Kidney (tissue), 14 donors: Measurements from ENCODE around the gene BMP7. TPM values are rescaled to one million over a fixed set of nuclear protein-coding genes. Genes with fewer than 3 reads are reported as not detected.

Experiments
- DNase-seq, 5 donors: peaks; one replicate each; pipeline ENCODE4 v3.0.0-alpha.2; 2013 to 2020
- FAIRE-seq: peaks from 2 replicates; lab custom pipeline; 2012; peaks lifted over from hg19 to GRCh38; lab: Jason Lieb, UNC
- H3K27ac ChIP-seq, 2 donors: one replicate each; pipeline ENCODE4 v1.7.0; 2013; ENCODE audit warnings: low read depth in 2 of 2, low read length in 2 of 2, inconsistent platforms in 1 of 2
- H3K27me3 ChIP-seq: one replicate; pipeline ENCODE4 v1.7.1; 2013; ENCODE audit warnings: low read length, inconsistent platforms; ENCODE audit not compliant: control insufficient read depth, insufficient read depth
- H3K36me3 ChIP-seq, 3 donors: one replicate each; pipeline versions ENCODE4 v1.7.0 to v1.7.1; 2013; ENCODE audit warnings: low read length in 3 of 3, control low read depth in 1 of 3, inconsistent platforms in 1 of 3; ENCODE audit not compliant: insufficient read depth in 3 of 3, control insufficient read depth in 2 of 3
- H3K4me1 ChIP-seq, 3 donors: one replicate each; pipeline versions ENCODE4 v1.7.0 to v1.7.1; 2013; ENCODE audit warnings: low read length in 3 of 3, inconsistent platforms in 1 of 3, low read depth in 1 of 3; ENCODE audit not compliant: control insufficient read depth in 2 of 3, insufficient read depth in 2 of 3
- H3K4me3 ChIP-seq, 3 donors: one replicate each; pipeline versions ENCODE4 v1.7.0 to v1.8.1; 2013; ENCODE audit warnings: low read length in 3 of 3, control low read depth in 1 of 3, inconsistent platforms in 1 of 3
- H3K9ac ChIP-seq, 3 donors: one replicate each; pipeline versions ENCODE4 v1.7.0 to v1.7.1; 2013; ENCODE audit warnings: low read length in 3 of 3, control low read depth in 1 of 3, inconsistent platforms in 1 of 3
- H3K9me3 ChIP-seq, 3 donors: one replicate each; pipeline versions ENCODE4 v1.7.0 to v1.7.1; 2013; ENCODE audit warnings: low read length in 3 of 3, control low read depth in 1 of 3, inconsistent platforms in 1 of 3; ENCODE audit not compliant: control insufficient read depth in 2 of 3, insufficient read depth in 1 of 3
- intact Hi-C: fragments of 100-400 bp; cut with DNase I; formaldehyde crosslinking; loops from one replicate; pipeline ENCODE4 v1.11.1; 2022
- polyA plus RNA-seq: library from polyadenylated mRNA; stranded (reverse); fragments of 350-450 nt; fragmentation: Illumina TruSeq; extraction: RNeasy Lipid Tissue Mini Kit (QIAGEN cat#74804); gene quantifications from one replicate; pipeline ENCODE4 v1.2.3, GENCODE V29; 2014; ENCODE audit warnings: low read depth, low replicate concordance; ENCODE audit not compliant: insufficient read depth
- total RNA-seq: library from RNA; stranded (reverse); fragmentation: NEBNext Ultra II Directional; extraction: Animal tissue kit (Norgen Biotek cat#: 25700); gene quantifications from one replicate; pipeline ENCODE4 v1.2.1, GENCODE V29; 2021
- TF ChIP-seq, protein P1 (sequence below): IDR thresholded peaks from 3 replicates; pipeline ENCODE4 v1.5.1; 2012; ENCODE audit warnings: mild to moderate bottlenecking, moderate library complexity, borderline replicate concordance; ENCODE audit not compliant: insufficient read depth; ENCODE audit errors: extremely low read depth
- donor health status: control.
- donor health status: control.
- donor health status: control.
- donor health status: control.
- donor health status: control.
- donor health status: DM: yes; HTN: yes; CAD: no.
- donor health status: Normal renal cell carcinoma (clear cell type).

BMP7 gene
- total and polyA plus RNA-seq, 2 donors from 2014 or later = 1.6 to 11.3 TPM

DNA sequence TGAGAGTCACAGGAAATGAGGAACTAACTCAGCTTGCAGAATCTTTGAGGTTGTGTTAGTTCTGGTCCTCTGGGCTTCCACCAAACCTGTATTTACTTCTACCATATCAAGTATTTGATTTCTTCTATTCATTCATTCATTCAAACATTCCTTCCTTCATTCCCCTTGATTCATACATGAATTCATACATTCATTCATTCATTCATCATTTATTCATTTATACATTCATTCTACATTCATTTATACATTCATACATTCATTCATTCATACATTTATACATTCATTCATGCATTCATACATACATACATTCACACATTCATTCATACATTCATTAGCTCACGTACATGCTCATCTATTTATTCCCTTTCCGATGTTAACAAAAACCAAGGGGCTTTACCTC lies 120.3 kb downstream of the BMP7 start:
- FAIRE-seq (no peak), DNase-seq (no peak)
- H3K9ac ChIP-seq = no peak overlapping the region
- no peaks in the 10 kb centered on the region for H3K4me1 ChIP-seq
- H3K27me3 ChIP-seq = no peaks in the 10 kb centered on the region
- intact Hi-C loops = no loop called here
- H3K4me3 ChIP-seq = no peak overlapping the region
- H3K9me3 ChIP-seq = no peaks in the 10 kb centered on the region
- no peaks in the 10 kb centered on the region for H3K36me3 ChIP-seq
- H3K27ac ChIP-seq = no peak overlapping the region
- TF ChIP-seq, protein P1, sequence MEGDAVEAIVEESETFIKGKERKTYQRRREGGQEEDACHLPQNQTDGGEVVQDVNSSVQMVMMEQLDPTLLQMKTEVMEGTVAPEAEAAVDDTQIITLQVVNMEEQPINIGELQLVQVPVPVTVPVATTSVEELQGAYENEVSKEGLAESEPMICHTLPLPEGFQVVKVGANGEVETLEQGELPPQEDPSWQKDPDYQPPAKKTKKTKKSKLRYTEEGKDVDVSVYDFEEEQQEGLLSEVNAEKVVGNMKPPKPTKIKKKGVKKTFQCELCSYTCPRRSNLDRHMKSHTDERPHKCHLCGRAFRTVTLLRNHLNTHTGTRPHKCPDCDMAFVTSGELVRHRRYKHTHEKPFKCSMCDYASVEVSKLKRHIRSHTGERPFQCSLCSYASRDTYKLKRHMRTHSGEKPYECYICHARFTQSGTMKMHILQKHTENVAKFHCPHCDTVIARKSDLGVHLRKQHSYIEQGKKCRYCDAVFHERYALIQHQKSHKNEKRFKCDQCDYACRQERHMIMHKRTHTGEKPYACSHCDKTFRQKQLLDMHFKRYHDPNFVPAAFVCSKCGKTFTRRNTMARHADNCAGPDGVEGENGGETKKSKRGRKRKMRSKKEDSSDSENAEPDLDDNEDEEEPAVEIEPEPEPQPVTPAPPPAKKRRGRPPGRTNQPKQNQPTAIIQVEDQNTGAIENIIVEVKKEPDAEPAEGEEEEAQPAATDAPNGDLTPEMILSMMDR = no peak

DNA sequence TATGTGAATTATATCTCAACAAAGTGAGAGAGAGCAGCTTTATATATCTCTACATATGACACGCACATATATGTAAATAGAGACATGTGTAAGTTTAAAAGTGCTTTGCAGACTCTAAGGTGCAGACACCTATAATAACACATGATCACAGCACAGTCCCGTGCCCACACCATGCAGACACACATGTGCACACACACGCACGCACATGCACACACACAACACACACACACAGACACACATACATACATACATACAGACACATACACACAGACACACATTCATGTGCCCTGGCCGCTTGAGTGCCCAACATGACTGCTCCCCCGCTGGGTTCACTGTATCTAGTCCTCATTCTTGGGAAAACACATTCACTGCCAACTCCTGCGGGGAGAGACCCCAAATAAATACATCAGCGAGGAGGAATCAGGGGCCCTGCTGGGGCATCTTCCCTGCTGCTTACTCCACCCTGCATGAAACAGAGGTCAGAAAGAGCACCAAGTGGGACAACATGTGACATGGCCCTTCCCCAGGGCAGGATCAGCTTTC lies 121.3 kb downstream of the BMP7 start:
- Histone ChIP-seq H3K9ac (no peak overlapping the region), H3K4me3 (no peak overlapping the region), H3K9me3 (no peaks in the 10 kb centered on the region), H3K27ac (no peak overlapping the region), H3K36me3 (no peaks in the 10 kb centered on the region), H3K4me1 (no peaks in the 10 kb centered on the region), H3K27me3 (no peaks in the 10 kb centered on the region)
- FAIRE-seq (no peak), DNase-seq (no peak)
- intact Hi-C loops = no loop called here
- TF ChIP-seq, protein P1 = no peak

DNA sequence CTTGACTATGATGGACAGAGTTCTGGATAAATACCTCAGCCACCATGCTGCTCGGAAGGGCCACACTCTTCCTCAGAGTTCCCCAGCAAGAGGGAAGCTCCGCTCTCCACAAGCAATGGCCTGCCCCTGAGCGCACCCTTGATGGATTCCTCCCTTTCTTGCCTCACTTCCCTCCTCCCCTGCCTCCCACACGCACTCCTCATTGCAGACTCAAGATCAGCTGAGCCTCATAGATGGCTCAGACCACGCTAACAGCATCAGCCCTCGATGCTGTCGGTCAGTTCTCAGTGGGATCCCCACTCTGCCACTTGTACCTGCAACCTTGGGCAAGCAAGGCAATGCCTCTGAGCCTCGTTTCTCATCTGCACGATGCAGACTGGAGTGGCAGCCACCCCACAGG lies 123.3 kb downstream of the BMP7 start:
- DNase-seq = peak in 2 of 5 donors; percentile 46 to 66

More for the DNA sequence above, 123.3 kb downstream of the BMP7 start:
- no peaks in the 10 kb centered on the region for H3K9me3 ChIP-seq
- no peaks in the 10 kb centered on the region for H3K36me3 ChIP-seq
- H3K27ac ChIP-seq = no peak overlapping the region
- no peak for FAIRE-seq
- intact Hi-C loops = no loop called here
- no peaks in the 10 kb centered on the region for H3K27me3 ChIP-seq
- TF ChIP-seq, protein P1 = no peak
- H3K9ac ChIP-seq = no peak overlapping the region
- no peaks in the 10 kb centered on the region for H3K4me1 ChIP-seq
- no peak overlapping the region for H3K4me3 ChIP-seq
